Hematopoietic multipotent progenitor cell treated with erythropoietin and hydrocortisone succinate and interleukin-3 and kit ligand, for 17 days (in vitro differentiated cells): ENCODE results near the gene DRC7.
A peak's percentile ranks its signal among the peaks of the same experiment; 100 is the strongest.
"Not testable (repeated sequence)": the region's sequence is repeated elsewhere in the genome, so short reads cannot be mapped to it uniquely, and the experiment has no call there.

Experiments
- DNase-seq: peaks from one replicate; pipeline ENCODE4 v3.0.0-alpha.2; 2015; ENCODE audit warnings: low spot score

DRC7 gene

DNA sequence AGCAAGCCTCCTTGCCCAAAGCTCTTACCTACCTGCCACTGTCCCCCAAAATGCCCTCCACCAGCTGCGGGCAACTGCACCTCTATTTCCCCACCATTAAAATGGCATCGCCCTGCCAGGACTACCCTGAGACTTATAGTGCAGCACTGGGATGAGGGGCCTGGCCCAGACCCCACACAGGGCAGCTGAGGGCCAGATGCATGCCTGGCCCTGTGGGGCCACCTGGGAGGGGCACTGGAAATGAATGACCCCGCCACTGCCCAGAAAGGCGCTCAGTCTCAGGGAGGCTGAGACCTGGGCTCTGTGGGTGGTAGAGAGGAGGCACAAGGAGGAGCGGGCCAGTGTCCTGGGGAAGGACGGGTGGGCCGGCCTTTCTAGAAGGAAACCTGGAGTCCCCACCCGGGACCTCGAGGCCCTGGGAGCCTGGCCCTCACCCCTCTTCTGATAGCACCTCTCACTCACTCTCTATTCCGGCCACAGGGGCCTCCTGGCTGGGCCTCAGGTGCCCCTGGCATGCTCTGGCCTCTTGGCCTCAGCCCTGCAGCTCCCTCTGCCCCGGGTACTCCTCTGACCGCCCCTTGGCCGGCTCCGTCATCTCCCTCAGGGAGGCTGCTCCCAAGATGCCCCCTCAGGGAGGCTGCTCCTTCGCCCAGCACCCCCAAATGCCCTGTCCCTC, 67.9 kb downstream of the DRC7 start:
- no peak for DNase-seq

DNA sequence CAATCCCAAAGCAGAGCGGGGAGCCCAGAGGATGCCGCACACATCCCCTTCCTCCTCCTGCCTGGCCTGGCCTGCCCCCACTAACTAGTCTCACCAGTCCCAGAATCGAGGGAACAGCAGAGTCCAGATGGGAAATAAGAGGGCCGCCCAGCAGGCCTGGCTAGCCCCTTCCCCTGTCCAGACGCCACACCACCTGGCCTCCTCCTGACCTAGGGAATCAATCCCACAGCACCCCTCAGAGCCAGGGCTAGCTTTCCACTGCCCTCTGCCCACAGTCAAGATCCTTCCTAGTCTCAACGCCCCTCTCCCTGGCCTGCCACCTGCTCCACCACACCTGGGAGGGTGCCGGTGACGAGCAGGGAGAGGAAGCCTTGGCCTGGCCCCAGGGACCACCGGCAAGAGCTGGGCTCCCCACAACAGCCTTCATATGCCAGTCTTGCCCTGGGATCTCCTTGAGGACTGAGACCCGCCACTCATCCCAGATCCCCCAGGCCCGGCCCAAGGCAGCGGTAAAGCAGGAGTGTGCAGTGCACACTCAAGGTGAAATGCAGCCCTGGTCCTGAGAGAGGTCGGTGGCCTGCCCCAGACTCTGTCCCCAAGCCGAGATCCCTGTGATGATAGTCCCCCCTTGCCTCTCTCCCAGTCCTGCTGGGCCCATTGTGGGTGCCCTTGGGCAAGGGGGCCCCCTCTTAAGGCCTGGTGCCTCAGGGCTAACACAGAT, 68.8 kb downstream of the DRC7 start:
- DNase-seq, result no peak

GRCh38 chr16:57764006-57764340, 69.4 kb downstream of the DRC7 start:
- no peak for DNase-seq

- peak; percentile 43 for DNase-seq
Observed at GRCh38 chr16:57764341-57765159, 69.9 kb downstream of the DRC7 start.

DNA sequence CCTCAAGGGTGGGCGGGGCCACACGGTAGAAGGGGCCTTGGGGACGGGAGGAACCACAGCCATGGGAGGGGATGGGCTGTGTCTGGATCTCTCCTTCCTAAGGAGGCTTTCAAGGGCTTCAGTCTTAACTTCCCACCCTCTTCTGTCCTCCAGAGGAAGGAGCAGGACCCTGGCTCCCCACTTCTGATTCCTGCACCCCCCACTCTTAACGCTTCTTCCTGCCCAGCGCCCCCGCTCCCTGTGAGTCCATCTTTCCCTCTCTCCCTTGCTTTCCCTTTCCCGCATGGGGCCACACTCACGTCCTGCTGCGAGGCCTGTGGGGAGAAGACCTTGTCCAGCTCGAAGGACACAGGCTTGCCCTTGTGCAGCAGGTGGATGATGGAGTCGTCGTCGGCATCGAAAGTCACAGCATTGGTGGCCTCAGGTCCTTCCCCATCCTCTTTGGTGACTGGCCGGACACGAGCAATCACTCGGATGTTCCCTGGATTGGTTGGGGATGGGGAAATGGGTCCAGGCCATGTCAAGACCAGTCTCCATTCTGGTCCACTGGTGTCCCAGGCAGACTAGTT, 70.6 kb downstream of the DRC7 start:
- no peak for DNase-seq

GRCh38 chr16:57766714-57767348, 72.2 kb downstream of the DRC7 start:
- no peak for DNase-seq

- DNase-seq, result no peak
Observed at GRCh38 chr16:57769541-57770145, 75.0 kb downstream of the DRC7 start.

- no peak for DNase-seq
Observed at GRCh38 chr16:57770361-57770760, 75.8 kb downstream of the DRC7 start.

DNA sequence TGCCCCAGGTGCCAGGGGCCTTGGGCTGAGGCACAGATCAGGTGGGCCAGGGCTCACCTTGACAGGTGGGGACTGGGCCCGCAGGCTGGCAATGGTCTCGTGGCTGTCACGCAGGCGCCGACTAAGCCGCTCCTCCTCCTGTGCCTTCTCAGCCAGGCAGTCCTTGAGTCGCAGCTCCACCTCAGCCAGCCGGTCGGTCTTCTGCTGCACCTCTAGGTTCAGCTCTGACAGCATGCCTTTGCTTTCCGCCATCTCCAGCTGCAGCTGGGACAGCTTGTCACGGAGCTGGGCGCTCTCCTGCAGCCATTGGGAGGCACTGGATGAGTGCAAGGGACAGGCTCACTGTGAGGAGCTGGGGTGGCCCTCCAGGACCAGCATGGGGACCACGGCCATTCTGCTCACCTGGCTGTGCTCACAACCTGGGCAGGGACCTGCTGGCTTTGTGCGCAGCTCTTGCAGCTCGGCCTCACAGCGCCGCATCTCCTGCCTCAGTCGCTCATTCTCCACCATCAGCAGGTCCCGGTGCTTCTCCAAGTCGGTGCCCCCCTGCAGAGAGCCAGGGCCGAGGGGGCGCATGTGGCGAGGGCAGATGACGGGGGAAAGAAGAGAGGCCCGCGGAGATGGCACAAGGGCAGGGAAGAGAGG, 76.7 kb downstream of the DRC7 start:
- no peak for DNase-seq

GRCh38 chr16:57773019-57773418, 78.4 kb downstream of the DRC7 start:
- DNase-seq, result no peak

- no peak for DNase-seq
Observed at GRCh38 chr16:57773655-57774295, 79.2 kb downstream of the DRC7 start.

DNA sequence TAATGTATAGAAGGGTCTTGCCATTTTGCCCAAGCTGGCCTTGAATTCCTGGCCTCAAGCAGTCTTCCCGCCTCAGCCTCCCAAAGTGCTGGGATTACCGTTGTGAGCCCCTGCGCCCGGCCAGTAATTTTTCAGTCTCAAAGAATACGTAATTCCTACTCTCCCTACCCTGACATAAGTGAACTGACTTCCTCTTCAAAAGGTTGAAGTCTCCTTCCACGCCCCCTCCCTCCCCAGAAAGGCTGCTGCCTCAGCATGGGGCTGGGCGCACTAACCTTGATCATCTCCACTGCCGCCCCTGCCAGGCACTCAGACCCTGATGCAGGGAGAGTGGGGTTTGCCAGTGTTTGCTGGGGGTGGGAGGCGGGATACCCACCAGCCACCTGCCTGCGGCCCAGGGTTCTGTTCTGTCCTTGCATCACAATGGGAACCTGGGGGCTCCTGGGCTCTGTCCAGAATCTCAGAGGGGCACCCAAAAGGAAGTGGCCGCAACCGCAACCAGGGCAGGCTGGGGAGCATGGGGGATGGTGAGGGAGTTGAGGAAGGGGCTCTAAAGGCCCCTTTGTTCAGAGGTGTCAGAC, 80.2 kb downstream of the DRC7 start:
- no peak for DNase-seq

DNA sequence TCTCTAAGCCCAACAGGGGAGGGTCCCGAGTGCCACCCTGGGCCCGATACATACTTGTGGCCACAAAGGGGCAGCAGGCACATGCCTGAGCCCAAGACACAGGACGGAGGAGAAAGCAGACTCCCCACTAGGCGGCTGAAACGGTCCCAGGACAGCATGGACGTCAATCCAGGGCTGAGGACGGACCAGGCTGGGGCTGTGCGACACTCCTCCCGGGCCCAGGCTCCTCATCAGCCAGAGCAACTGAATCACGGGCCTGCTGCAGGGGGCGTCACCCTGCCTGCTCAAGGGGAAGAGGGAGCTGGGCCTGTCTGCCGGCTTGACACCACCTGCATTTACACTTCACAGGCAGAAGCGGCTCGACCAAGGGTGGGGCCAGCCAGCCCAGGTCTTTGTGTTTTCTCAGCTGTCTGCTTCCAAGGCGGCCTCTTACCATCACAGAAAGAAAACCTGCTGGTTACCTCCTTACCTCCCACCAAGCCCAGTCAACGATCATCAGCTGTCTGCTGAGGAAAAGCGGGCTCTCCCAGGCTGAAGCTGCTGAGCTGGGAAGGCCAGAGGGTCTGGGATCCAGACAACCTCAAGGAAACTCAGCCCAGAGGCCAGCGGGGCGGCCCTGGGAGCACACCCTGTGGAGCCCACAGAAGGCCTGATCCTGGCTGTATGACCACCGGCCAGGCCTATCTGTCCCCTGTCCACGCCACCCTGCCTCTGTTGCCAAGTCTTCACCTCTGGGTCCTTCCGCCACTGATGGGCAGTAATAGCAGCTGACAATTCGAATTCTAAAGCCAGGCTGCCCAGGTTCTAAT, 81.3 kb downstream of the DRC7 start:
- no peak for DNase-seq

DNA sequence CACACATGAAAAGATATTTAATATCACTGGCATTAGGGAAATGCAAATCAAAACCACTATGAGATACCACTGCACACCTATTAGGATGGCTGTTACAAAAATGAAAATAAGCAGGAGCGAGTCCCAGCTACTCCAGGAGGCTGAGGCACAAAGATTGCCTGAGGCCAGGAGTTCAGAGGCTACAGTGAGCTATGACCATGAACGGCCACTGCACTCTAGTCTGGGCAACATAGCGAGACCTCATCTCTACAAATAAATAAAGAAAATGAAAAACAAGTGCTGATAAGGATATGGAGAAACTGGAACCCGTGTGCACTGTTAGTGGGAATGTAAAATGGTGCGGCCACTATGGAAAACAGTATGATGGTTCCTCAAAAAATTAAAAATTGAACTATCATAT, 84.1 kb downstream of the DRC7 start:
- DNase-seq, result no peak

- DNase-seq, result not testable (repeated sequence)
Observed at GRCh38 chr16:57779836-57780235, 85.2 kb downstream of the DRC7 start.

DNA sequence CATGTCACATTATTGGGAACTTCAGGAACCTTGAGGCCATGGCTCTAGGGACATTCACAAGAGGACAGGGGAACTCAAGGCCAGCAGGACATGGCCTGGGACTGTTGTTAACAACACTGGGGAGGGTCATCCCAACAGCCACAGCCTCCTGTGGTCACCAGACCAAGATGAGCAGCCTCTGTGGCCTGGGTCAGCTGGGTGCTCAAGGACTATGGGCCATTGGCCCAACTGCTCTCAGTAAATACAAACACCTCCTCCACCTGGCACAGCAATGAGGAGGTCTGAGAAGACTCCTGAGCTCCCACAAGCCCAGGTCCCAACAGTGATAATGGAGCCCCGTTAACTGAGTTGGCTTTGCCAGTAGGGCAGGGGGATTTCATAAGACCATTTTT, 86.7 kb downstream of the DRC7 start:
- DNase-seq, result no peak
